Neuron (in vitro differentiated cells): ENCODE measurements around the gene SPRED3.

Experiments used
- H2AFZ ChIP-seq: one replicate; pipeline ENCODE4 v1.6.1; 2013; ENCODE audit warnings: low read depth, mild to moderate bottlenecking, inconsistent platforms, low read length, moderate library complexity
- H3K27me3 ChIP-seq: one replicate; pipeline ENCODE4 v1.6.1; 2013; ENCODE audit warnings: low read length; ENCODE audit not compliant: insufficient read depth
- H3K36me3 ChIP-seq: one replicate; pipeline ENCODE4 v1.6.1; 2013; ENCODE audit warnings: low read length; ENCODE audit not compliant: insufficient read depth
- H3K4me1 ChIP-seq: one replicate; pipeline ENCODE4 v1.6.1; 2013; ENCODE audit warnings: low read length; ENCODE audit not compliant: insufficient read depth
- H3K4me3 ChIP-seq: 2 replicates; pipeline ENCODE4 v1.5.1; 2013; ENCODE audit warnings: mild to moderate bottlenecking, low read length, moderate library complexity
- H3K9me3 ChIP-seq: one replicate; pipeline ENCODE4 v1.6.1; 2013; ENCODE audit warnings: low read length

The SPRED3 gene

GRCh38 chr19:38441657-38442348 lies 53.3 kb downstream of the SPRED3 start:
- H3K27me3 ChIP-seq: no peaks in the 10 kb centered on the region
- no peaks in the 10 kb centered on the region for H3K36me3 ChIP-seq
- no peaks in the 10 kb centered on the region for H3K4me1 ChIP-seq
- H3K4me3 ChIP-seq: no peak overlapping the region
- H3K9me3 ChIP-seq: no peaks in the 10 kb centered on the region
- H2AFZ ChIP-seq: no peak overlapping the region

- H3K4me3 ChIP-seq: no peak overlapping the region
- no peak overlapping the region for H2AFZ ChIP-seq
- no peaks in the 10 kb centered on the region for H3K36me3 ChIP-seq
- H3K9me3 ChIP-seq: no peaks in the 10 kb centered on the region
- H3K4me1 ChIP-seq: no peaks in the 10 kb centered on the region
- no peaks in the 10 kb centered on the region for H3K27me3 ChIP-seq
These were observed 54.2 kb downstream of the SPRED3 start for GRCh38 chr19:38442736-38443135.

DNA sequence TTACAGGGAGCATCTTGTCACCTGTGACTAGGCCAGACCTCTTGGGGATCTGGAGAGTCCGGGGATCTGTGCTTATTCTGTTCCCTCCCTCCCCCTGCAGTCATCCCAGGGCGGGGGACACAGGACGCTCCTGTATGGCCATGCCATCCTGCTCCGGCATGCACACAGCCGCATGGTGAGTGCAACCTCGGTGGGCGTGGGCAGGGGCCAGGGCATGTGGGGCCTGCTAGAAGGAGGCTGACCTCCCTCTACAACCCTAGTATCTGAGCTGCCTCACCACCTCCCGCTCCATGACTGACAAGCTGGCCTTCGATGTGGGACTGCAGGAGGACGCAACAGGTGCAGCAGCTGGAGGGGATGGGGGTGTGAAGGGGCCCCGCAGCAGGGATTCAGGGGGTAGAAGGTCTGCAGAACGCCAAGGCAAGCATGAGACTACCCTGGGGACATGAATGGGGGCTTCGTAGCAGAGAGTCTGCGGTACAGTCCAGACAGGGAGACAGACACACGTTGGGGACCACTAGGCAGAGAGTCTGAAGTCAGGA lies 55.0 kb downstream of the SPRED3 start:
- no peak overlapping the region for H3K4me3 ChIP-seq
- H3K27me3 ChIP-seq: no peaks in the 10 kb centered on the region
- no peaks in the 10 kb centered on the region for H3K9me3 ChIP-seq
- no peak overlapping the region for H2AFZ ChIP-seq
- no peaks in the 10 kb centered on the region for H3K36me3 ChIP-seq
- no peaks in the 10 kb centered on the region for H3K4me1 ChIP-seq

- Histone ChIP-seq H3K4me1 (no peaks in the 10 kb centered on the region), H3K9me3 (no peaks in the 10 kb centered on the region), H3K36me3 (no peaks in the 10 kb centered on the region), H3K27me3 (no peaks in the 10 kb centered on the region), H2AFZ (no peak overlapping the region), H3K4me3 (no peak overlapping the region)
These were observed 55.5 kb downstream of the SPRED3 start for GRCh38 chr19:38444026-38444425.

- H2AFZ ChIP-seq: no peak overlapping the region
- no peaks in the 10 kb centered on the region for H3K27me3 ChIP-seq
- H3K36me3 ChIP-seq: no peaks in the 10 kb centered on the region
- H3K4me3 ChIP-seq: no peak overlapping the region
- H3K4me1 ChIP-seq: no peaks in the 10 kb centered on the region
- no peaks in the 10 kb centered on the region for H3K9me3 ChIP-seq
These were observed 56.9 kb downstream of the SPRED3 start for GRCh38 chr19:38445362-38445761.

DNA sequence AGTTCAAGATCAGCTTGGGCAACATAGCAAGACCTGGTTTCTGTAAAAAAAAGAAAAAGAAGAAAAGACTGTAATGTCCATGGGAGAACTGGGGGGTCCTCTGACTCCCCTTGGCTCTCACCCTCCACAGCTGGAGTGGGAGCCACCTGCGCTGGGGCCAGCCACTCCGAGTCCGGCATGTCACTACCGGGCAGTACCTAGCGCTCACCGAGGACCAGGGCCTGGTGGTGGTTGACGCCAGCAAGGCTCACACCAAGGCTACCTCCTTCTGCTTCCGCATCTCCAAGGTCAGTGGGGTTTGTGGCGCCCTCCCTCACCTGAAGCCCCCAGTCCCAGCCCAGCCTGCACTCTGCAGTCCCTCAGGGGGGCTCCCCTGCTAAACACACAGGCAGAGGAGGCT lies 59.7 kb downstream of the SPRED3 start:
- Histone ChIP-seq H2AFZ (no peak overlapping the region), H3K36me3 (no peaks in the 10 kb centered on the region), H3K27me3 (no peaks in the 10 kb centered on the region), H3K9me3 (no peaks in the 10 kb centered on the region), H3K4me1 (no peaks in the 10 kb centered on the region), H3K4me3 (no peak overlapping the region)
